Endodermal cell (in vitro differentiated cells): ENCODE measurements around the gene MSANTD3. TPM values are rescaled to one million over a fixed set of nuclear protein-coding genes. Genes with fewer than 3 reads are reported as not detected.
A peak's percentile ranks its signal among the peaks of the same experiment; 100 is the strongest.

Experiments used
- DNase-seq: peaks from one replicate; pipeline ENCODE4 v3.0.0-alpha.2; 2017
- H3K27ac ChIP-seq: 2 replicates; pipeline ENCODE4 v1.5.1; 2013; ENCODE audit warnings: mild to moderate bottlenecking, low read depth, low read length, moderate library complexity
- H3K27me3 ChIP-seq: 2 replicates; pipeline ENCODE4 v1.6.1; 2013; ENCODE audit warnings: mild to moderate bottlenecking, low read length, moderate library complexity; ENCODE audit not compliant: insufficient read depth, control insufficient read depth, poor library complexity, severe bottlenecking
- H3K36me3 ChIP-seq: 2 replicates; pipeline ENCODE4 v1.7.0; 2013; ENCODE audit warnings: mild to moderate bottlenecking, low read length, moderate library complexity; ENCODE audit not compliant: control insufficient read depth, insufficient read depth
- H3K4me1 ChIP-seq: one replicate; pipeline ENCODE4 v1.7.0; 2013; ENCODE audit warnings: low read length; ENCODE audit not compliant: control insufficient read depth, insufficient read depth
- H3K4me3 ChIP-seq: 2 replicates; pipeline ENCODE4 v1.5.1; 2013; ENCODE audit warnings: mild to moderate bottlenecking, low read length, moderate library complexity
- H3K9ac ChIP-seq: 2 replicates; pipeline ENCODE4 v1.6.1; 2013; ENCODE audit warnings: mild to moderate bottlenecking, low read length, moderate library complexity; ENCODE audit not compliant: poor library complexity, severe bottlenecking; ENCODE audit errors: extremely low read depth
- H3K9me3 ChIP-seq: 2 replicates; pipeline ENCODE4 v1.6.1; 2013; ENCODE audit warnings: mild to moderate bottlenecking, low read length, moderate library complexity; ENCODE audit not compliant: control insufficient read depth
- H3K27ac Mint-ChIP-seq: 2 replicates; pipeline ENCODE4 v1.8.0; 2020; ENCODE audit warnings: mixed read lengths
- H3K27me3 Mint-ChIP-seq: 2 replicates; pipeline ENCODE4 v1.8.0; 2021; ENCODE audit warnings: mild to moderate bottlenecking, mixed read lengths; ENCODE audit not compliant: insufficient read depth
- H3K36me3 Mint-ChIP-seq: 2 replicates; pipeline ENCODE4 v1.8.0; 2020; ENCODE audit warnings: low read depth, mixed read lengths
- H3K4me1 Mint-ChIP-seq: 2 replicates; pipeline ENCODE4 v1.8.0; 2020; ENCODE audit warnings: mixed read lengths
- H3K4me3 Mint-ChIP-seq: 2 replicates; pipeline ENCODE4 v1.8.0; 2020; ENCODE audit warnings: mild to moderate bottlenecking, moderate library complexity, mixed read lengths
- H3K9me3 Mint-ChIP-seq: 2 replicates; pipeline ENCODE4 v1.8.0; 2020; ENCODE audit warnings: mild to moderate bottlenecking, mixed read lengths
- WGBS, 2 experiments: methylation state at CpG; one replicate each; pipeline versions ENCODE4 v1.1.5 to v1.1.7; 2013; ENCODE audit warnings: missing lambda C conversion rate in 2 of 2, mixed read lengths in 1 of 2; ENCODE audit not compliant: insufficient coverage in 1 of 2, insufficient read length in 1 of 2; 5-methylcytosine and 5-hydroxymethylcytosine counted together
- total RNA-seq, 2 donors: library from RNA; stranded (reverse); fragmentation: NEBNext Ultra II Directional in 1 of 2; extraction: Animal tissue kit (Norgen Biotek cat#: 25700) in 1 of 2; gene quantifications; 2 replicates in 1 of 2; 3 replicates in 1 of 2; pipeline ENCODE4 v1.2.1, GENCODE V29; 2021
- TF ChIP-seq, protein P1 (sequence below): fragments of 200-600 bp; sonication (generic); conservative IDR thresholded peaks from 2 replicates; pipeline ENCODE4 v1.5.0; 2021; ENCODE audit warnings: antibody characterized with exemption, mild to moderate bottlenecking

Gene MSANTD3
- total RNA-seq, 2 donors from 2014 or later = 29.8 to 32.2 TPM

DNA sequence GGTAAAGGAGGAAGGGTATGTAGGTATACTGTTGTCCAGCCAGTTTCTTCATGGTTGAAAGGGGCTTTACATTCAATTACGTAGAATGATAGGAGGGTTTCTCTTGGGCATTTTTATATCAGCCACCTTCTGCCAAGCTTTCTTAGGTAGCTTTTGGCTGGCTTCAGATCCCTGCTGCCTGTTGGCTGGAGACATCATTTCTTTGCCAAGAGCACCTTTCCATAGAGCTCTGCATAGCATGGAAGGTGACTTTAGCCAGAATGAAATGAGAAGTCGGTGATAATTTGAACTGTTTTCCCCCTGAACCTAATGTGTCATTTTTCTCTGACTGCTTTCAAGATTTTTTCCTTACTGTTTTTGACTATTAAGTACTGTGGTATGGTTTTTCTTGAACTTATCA lies 72.9 kb downstream of the MSANTD3 start:
- peaks cover 16% of the 10 kb centered on the region for H3K4me1 Mint-ChIP-seq
- no peaks in the 10 kb centered on the region for H3K27me3 Mint-ChIP-seq
- peaks cover 29% of the 10 kb centered on the region for H3K36me3 Mint-ChIP-seq

More for the DNA sequence above, 72.9 kb downstream of the MSANTD3 start:
- H3K4me3 Mint-ChIP-seq = no peak overlapping the region
- no peaks in the 10 kb centered on the region for H3K9me3 ChIP-seq
- H3K9ac ChIP-seq = no peak overlapping the region
- peaks cover 30% of the 10 kb centered on the region for H3K36me3 ChIP-seq
- H3K27ac ChIP-seq = no peak overlapping the region
- no peaks in the 10 kb centered on the region for H3K9me3 Mint-ChIP-seq
- H3K4me1 ChIP-seq = no peaks in the 10 kb centered on the region
- TF ChIP-seq, protein P1, sequence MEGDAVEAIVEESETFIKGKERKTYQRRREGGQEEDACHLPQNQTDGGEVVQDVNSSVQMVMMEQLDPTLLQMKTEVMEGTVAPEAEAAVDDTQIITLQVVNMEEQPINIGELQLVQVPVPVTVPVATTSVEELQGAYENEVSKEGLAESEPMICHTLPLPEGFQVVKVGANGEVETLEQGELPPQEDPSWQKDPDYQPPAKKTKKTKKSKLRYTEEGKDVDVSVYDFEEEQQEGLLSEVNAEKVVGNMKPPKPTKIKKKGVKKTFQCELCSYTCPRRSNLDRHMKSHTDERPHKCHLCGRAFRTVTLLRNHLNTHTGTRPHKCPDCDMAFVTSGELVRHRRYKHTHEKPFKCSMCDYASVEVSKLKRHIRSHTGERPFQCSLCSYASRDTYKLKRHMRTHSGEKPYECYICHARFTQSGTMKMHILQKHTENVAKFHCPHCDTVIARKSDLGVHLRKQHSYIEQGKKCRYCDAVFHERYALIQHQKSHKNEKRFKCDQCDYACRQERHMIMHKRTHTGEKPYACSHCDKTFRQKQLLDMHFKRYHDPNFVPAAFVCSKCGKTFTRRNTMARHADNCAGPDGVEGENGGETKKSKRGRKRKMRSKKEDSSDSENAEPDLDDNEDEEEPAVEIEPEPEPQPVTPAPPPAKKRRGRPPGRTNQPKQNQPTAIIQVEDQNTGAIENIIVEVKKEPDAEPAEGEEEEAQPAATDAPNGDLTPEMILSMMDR = no peak
- DNase-seq = no peak
- no peaks in the 10 kb centered on the region for H3K27me3 ChIP-seq
- no peak overlapping the region for H3K4me3 ChIP-seq
- H3K27ac Mint-ChIP-seq = peak overlapping the region; percentile 26
- 90 to 100% methylated on average over 1 to 2 of the region's 2 CpGs for WGBS, 2 experiments

Other genes with a start within 250 kb of the MSANTD3 start
- 10 to 100 TPM; 44.7 to 49.4 TPM for gene TEX10, start 74.2 kb upstream of the MSANTD3 start, total RNA-seq
- 100 to 1,000 TPM in 1 of 2 donors, 10 to 100 TPM in 1; 67.5 to 111 TPM for gene TMEFF1, start 46.0 kb downstream of the MSANTD3 start, total RNA-seq
- 10 to 100 TPM in 1 of 2 donors, 1 to 10 TPM in 1; 9.0 to 10.1 TPM for gene CAVIN4, start 150.9 kb downstream of the MSANTD3 start, total RNA-seq